CD4-positive, alpha-beta T cell treated with Interleukin-1 beta for 1 hour (primary cell): ENCODE results near the gene ATP1A4.
"Not testable (repeated sequence)": the region's sequence is repeated elsewhere in the genome, so short reads cannot be mapped to it uniquely, and the experiment has no call there.

Experiments used
- DNase-seq, 2 donors: peaks; one replicate each; pipeline ENCODE4 v3.0.0-alpha.2; 2020 to 2022

Gene ATP1A4

GRCh38 chr1:160124705-160125478, 26.5 kb upstream of the ATP1A4 start:
- no peak for DNase-seq

DNA sequence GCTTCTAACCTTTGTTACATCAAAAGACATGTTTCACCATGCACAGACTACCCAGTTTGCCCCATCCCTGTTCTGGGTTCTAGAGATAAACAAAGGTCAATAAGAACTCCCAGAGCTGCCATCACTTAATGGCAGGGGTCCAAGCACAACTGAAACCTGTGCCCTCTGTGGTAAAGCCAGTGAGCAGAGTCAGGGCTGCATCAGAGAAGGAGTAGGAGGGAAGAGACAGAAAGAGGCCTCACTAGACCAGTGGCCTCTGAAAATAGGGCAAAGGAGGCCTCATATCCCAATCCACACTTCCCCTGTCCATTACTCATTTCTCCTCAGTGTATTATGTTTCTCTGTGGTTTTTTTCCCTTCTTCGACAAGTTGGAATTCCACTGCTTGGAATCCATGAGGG, 25.7 kb upstream of the ATP1A4 start:
- no peak for DNase-seq

GRCh38 chr1:160126342-160126741, 25.1 kb upstream of the ATP1A4 start:
- not testable (repeated sequence) for DNase-seq

- no peak for DNase-seq
Observed at GRCh38 chr1:160127381-160127780, 24.0 kb upstream of the ATP1A4 start.

- DNase-seq = no peak
Observed at GRCh38 chr1:160127865-160128523, 23.4 kb upstream of the ATP1A4 start.

DNA sequence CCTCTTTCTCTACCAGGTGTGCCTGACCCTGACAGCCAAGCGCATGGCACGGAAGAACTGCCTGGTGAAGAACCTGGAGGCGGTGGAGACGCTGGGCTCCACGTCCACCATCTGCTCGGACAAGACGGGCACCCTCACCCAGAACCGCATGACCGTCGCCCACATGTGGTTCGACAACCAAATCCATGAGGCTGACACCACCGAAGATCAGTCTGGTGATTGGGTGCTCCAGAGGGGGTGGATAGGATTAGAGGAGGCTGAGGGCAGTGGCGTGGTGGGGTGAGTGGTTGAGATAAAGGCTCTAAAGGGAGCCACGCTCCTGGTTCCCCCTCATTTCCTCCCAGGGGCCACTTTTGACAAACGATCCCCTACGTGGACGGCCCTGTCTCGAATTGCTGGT, 22.8 kb upstream of the ATP1A4 start:
- DNase-seq = no peak

DNA sequence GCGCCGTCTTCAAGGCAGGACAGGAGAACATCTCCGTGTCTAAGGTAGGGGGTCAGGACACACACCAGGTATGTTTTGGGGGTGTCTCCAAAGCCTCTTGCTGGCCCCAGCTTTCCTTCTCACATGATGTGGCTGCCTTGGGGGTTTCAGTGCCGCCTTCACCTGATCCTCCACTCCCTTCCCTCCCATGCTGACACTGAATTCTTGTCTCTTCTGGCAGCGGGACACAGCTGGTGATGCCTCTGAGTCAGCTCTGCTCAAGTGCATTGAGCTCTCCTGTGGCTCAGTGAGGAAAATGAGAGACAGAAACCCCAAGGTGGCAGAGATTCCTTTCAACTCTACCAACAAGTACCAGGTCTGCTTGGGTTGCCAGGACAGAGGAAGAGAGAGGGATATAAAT, 22.4 kb upstream of the ATP1A4 start:
- no peak for DNase-seq

- no peak for DNase-seq
Observed at GRCh38 chr1:160129558-160129957, 21.8 kb upstream of the ATP1A4 start.

GRCh38 chr1:160129966-160130365, 21.4 kb upstream of the ATP1A4 start:
- no peak for DNase-seq

DNA sequence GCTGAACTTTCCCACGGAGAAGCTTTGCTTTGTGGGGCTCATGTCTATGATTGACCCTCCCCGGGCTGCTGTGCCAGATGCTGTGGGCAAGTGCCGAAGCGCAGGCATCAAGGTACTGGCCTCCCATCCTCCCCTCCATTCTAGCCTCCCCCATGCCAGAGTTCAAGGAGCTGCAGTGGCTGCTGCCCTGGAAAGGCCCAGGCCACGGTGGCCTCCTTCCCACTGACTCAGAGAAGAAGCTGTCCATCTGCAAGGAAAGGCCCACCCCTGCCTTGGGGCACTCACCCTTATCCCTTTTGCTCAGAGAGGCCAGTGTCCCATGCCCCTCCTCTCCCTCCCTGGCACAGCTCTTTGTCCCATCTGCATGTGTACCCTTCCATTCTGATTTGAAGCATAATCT, 20.9 kb upstream of the ATP1A4 start:
- no peak for DNase-seq

DNA sequence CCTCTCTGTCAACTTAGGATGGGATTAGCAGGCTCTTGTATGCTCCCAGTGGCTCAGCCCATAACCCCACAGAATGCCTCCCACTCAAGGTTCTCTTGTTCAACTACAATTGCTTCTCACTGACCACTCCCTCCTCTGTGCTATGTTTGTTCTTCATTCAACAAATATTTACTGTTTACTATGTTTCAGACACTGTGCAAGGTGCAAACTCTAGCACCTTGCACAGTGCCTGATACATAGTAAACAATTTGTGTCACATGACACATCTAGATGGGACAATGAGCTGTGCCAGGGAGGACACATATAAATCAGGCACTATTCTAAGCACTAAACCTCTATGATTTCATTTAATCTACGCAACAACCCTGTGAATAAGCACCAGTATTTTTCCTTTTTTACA, 20.5 kb upstream of the ATP1A4 start:
- DNase-seq = no peak

DNA sequence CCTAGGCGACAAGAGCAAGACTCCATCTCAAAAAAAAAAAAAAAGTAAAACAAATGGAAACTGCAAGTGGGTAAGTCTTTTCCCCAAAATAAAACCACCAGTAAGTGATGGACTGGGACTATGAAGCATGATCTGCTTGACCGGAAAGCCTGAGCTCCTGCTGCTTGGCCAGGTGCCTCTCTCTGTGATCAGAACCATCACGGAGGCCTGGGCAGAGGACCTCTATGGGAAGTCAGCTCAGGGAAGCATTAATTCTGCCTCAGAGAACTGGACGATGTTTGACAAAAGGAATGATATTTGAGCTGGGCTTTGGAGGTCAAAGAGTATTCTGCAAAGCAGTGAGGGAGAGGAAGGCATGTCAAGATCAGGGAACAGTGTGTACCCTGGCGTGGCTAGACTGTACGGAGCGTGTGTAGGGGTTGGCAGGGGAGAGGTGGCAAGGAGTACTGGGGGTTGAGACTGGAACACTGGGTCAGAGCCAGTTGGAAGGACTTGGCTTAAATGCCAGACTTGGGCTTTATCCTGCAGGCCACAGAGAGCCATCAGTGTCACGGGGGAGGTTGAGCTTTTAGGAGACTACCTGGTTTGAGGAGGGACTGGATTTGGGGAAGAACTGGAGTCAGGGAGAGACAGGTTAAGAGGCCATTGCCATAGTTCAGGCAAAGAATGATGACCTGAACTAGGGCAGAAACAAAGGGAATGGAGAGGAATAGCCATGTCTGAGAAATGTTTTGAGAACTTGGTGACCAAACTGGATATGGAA, 19.4 kb upstream of the ATP1A4 start:
- no peak for DNase-seq

- no peak for DNase-seq
Observed at GRCh38 chr1:160133990-160134770, 17.2 kb upstream of the ATP1A4 start.

- DNase-seq = no peak
Observed at GRCh38 chr1:160134791-160135572, 16.4 kb upstream of the ATP1A4 start.

- DNase-seq = no peak
Observed at GRCh38 chr1:160136121-160136925, 15.1 kb upstream of the ATP1A4 start.

DNA sequence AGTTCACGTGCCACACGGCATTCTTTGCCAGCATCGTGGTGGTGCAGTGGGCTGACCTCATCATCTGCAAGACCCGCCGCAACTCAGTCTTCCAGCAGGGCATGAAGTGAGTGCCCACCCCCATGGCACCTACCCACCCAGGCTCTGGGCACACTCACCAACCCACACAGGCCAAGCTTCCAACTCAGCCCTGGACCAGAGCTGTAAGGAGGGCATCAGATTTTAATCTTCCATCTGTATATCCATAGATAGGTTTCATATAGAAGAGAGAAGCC, 14.5 kb upstream of the ATP1A4 start:
- DNase-seq = no peak

- DNase-seq = no peak
Observed at GRCh38 chr1:160137216-160137862, 14.1 kb upstream of the ATP1A4 start.

DNA sequence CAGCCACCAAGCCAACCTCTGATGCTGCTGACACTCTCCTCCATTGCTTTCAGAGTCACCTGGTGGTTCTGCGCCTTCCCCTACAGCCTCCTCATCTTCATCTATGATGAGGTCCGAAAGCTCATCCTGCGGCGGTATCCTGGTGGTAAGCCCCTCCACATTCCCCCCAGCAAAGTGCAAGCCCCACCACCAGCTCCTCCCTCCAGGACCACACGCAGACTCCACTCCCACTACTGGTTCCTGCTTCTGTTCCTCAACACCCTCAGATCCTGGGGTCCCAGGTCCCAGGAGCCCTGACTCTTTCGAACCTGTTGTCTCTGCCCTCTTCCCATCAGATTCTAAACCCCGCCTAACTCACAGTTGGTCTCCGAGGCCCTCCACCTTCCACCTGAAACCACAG, 11.6 kb upstream of the ATP1A4 start:
- no peak for DNase-seq

DNA sequence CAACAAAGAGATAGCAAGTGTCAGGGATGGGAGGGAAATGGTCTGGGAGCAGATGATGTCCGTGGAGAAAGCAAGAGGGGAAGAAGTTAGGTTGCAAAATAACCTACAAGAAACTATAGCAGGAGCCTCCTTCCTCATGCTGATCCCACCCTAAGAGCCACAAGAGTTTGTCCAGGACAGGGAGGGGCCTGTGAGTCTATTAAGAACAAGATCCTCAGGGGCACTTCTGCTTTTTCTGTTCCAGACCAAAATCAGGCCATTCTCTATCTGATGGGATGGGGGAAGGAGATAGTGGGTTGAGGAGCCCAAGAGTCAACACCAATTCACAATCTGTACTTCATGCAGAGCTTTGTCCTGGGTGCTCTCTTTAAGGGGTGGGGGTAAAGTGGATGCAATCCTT, 7.7 kb upstream of the ATP1A4 start:
- DNase-seq = no peak

DNA sequence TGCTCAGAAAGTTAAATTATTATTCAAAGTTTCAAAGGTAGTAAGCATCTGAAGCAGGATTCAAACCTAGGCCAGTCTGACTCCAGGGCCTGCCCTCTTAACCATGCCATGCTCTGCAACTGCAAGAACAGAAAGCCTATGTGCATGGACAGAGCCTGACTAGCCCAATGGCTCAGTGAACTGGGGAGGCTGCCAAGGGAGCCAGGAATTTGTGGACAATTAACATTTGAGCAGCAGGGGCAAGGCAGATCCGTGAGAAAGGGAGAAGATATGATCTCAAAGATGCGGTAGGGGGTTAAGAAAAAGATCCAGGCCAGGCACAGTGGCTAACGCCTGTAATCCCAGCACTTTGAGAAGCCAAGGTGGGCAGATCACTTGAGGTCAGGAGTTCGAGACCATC, 6.5 kb upstream of the ATP1A4 start:
- DNase-seq = no peak

DNA sequence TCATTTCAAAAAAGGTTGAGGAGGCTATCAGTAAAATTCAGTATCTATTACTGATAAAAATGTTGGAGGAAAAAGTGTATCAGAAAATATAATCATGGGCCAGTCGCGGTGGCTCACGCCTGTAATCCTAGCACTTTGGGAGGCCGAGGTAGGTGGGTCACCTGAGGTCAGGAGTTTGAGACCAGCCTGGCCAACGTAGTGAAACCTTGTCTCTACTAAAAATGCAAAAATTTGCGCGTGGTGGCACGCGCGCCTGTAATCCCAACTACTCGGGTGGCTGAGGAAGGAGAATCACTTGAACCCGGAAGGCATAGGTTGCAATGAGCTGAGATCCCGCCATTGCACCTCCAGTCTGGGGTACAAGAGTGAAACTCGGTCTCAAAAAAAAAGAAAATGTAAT, 5.3 kb upstream of the ATP1A4 start:
- DNase-seq = no peak
